ENCODE data around the gene LTBP1. TPM values are rescaled to one million over a fixed set of nuclear protein-coding genes. Genes with fewer than 3 reads are reported as not detected.

The LTBP1 gene
- total RNA-seq, 5 donors from 2014 or later (not counting 1 experiment from before 2014, with no cell fraction given), result 0.16 to 0.76 (median 0.43) TPM

GRCh38 chr2:33378556-33379210 is 431.9 kb downstream of the LTBP1 start:
- H3K9me3 Mint-ChIP-seq, result no peaks in the 10 kb centered on the region
- ChIA-PET POLR2A (no interaction called here), CTCF (interaction anchor here (0.6 to 1.2 kb wide), 4 partner anchors 13 to 1061 kb away, joined by 3 to 11 read pairs (median 4); no protein-coding TSS in a partner anchor)
- H3K4me3 ChIP-seq (ENCODE audit: control insufficient read depth in 1 of 2, extremely low read depth in 1 of 2, low read length in 1 of 2), result no peak overlapping the region
- no peaks in the 10 kb centered on the region for H3K9me3 ChIP-seq
- no peak overlapping the region for H3K27ac ChIP-seq (ENCODE audit: low read length)
- no peak for DNase-seq
- no peaks in the 10 kb centered on the region for H3K36me3 ChIP-seq (ENCODE audit: control insufficient read depth in 2 of 2, extremely low read depth in 1 of 2, insufficient read depth in 1 of 2, low read length in 1 of 2)
- no peak for ATAC-seq (replicated peaks in 1 of 4)
- no peak overlapping the region for H3K27ac Mint-ChIP-seq
- 100% methylated on average over 2 of the region's 4 CpGs for WGBS (ENCODE audit: insufficient coverage)
- H3K4me1 Mint-ChIP-seq, result peaks cover 0 to 5% (median 0%) of the 10 kb centered on the region in 3 donors
- H3K4me3 Mint-ChIP-seq, result no peak overlapping the region
- peaks cover 0 to 4% of the 10 kb centered on the region in 2 experiments for H3K27me3 ChIP-seq (replicated peaks in 1 of 2; ENCODE audit: control insufficient read depth in 2 of 2, extremely low read depth in 1 of 2, insufficient read depth in 2 of 2, low read length in 1 of 2)
- H3K27me3 Mint-ChIP-seq, result peaks cover 0 to 3% of the 10 kb centered on the region in 2 donors
- H3K4me1 ChIP-seq (ENCODE audit: control insufficient read depth in 1 of 2, extremely low read depth in 1 of 2, insufficient read depth in 2 of 2, low read length in 2 of 2), result no peaks in the 10 kb centered on the region
- H3K36me3 Mint-ChIP-seq, result no peaks in the 10 kb centered on the region

GRCh38 chr2:33380001-33380609 is 433.4 kb downstream of the LTBP1 start:
- H3K27ac ChIP-seq (ENCODE audit: low read length), result no peak overlapping the region
- H3K27me3 ChIP-seq (replicated peaks in 1 of 2; ENCODE audit: control insufficient read depth in 2 of 2, extremely low read depth in 1 of 2, insufficient read depth in 2 of 2, low read length in 1 of 2), result peaks cover 0 to 4% of the 10 kb centered on the region in 2 experiments
- Mint-ChIP-seq H3K4me1 (peaks cover 0 to 5% (median 0%) of the 10 kb centered on the region in 3 donors), H3K27me3 (peaks cover 0 to 3% of the 10 kb centered on the region in 2 donors), H3K4me3 (no peak overlapping the region), H3K9me3 (no peaks in the 10 kb centered on the region), H3K27ac (no peak overlapping the region), H3K36me3 (no peaks in the 10 kb centered on the region)
- H3K9me3 ChIP-seq, result no peaks in the 10 kb centered on the region
- ChIA-PET POLR2A (no interaction called here), CTCF (interaction anchor here in 1 of 2 donors (0.5 to 0.6 kb wide), 2 partner anchors 15 to 770 kb away, joined by 4 read pairs; no protein-coding TSS in a partner anchor)
- H3K4me1 ChIP-seq (ENCODE audit: control insufficient read depth in 1 of 2, extremely low read depth in 1 of 2, insufficient read depth in 2 of 2, low read length in 2 of 2), result no peaks in the 10 kb centered on the region
- ATAC-seq (replicated peaks in 1 of 4) (no peak), DNase-seq (peak in 1 of 35 experiments; percentile 4)
- H3K36me3 ChIP-seq (ENCODE audit: control insufficient read depth in 2 of 2, extremely low read depth in 1 of 2, insufficient read depth in 1 of 2, low read length in 1 of 2), result no peaks in the 10 kb centered on the region
- 83% methylated on average over 3 of the region's 8 CpGs for WGBS (ENCODE audit: insufficient coverage)
- H3K4me3 ChIP-seq (ENCODE audit: control insufficient read depth in 1 of 2, extremely low read depth in 1 of 2, low read length in 1 of 2), result no peak overlapping the region

- ATAC-seq (replicated peaks in 1 of 4), result no peak
Measured at GRCh38 chr2:33380719-33381118, 434.0 kb downstream of the LTBP1 start.

GRCh38 chr2:33381301-33381858 is 434.6 kb downstream of the LTBP1 start:
- H3K36me3 Mint-ChIP-seq, result no peaks in the 10 kb centered on the region
- CTCF ChIA-PET, result interaction anchor here in 1 of 2 donors (0.6 to 0.7 kb wide), 2 partner anchors 25 to 396 kb away, joined by 3 to 6 read pairs; no protein-coding TSS in a partner anchor
- ATAC-seq (replicated peaks in 1 of 4) (no peak), DNase-seq (no peak)
- H3K9me3 ChIP-seq, result no peaks in the 10 kb centered on the region
- H3K27me3 ChIP-seq (replicated peaks in 1 of 2; ENCODE audit: control insufficient read depth in 2 of 2, extremely low read depth in 1 of 2, insufficient read depth in 2 of 2, low read length in 1 of 2), result peaks cover 0 to 6% of the 10 kb centered on the region in 2 experiments
- peaks cover 0 to 5% (median 0%) of the 10 kb centered on the region in 3 donors for H3K4me1 Mint-ChIP-seq
- no peak overlapping the region for H3K4me3 Mint-ChIP-seq
- no peaks in the 10 kb centered on the region for H3K9me3 Mint-ChIP-seq
- WGBS (ENCODE audit: insufficient coverage), result 83% methylated on average over 1 of the region's 4 CpGs
- H3K4me1 ChIP-seq (ENCODE audit: control insufficient read depth in 1 of 2, extremely low read depth in 1 of 2, insufficient read depth in 2 of 2, low read length in 2 of 2), result no peaks in the 10 kb centered on the region
- H3K27ac ChIP-seq (ENCODE audit: low read length), result no peak overlapping the region
- no peak overlapping the region for H3K4me3 ChIP-seq (ENCODE audit: control insufficient read depth in 1 of 2, extremely low read depth in 1 of 2, low read length in 1 of 2)
- peaks cover 3 to 5% of the 10 kb centered on the region in 2 donors for H3K27me3 Mint-ChIP-seq
- no peaks in the 10 kb centered on the region for H3K36me3 ChIP-seq (ENCODE audit: control insufficient read depth in 2 of 2, extremely low read depth in 1 of 2, insufficient read depth in 1 of 2, low read length in 1 of 2)
- no peak overlapping the region for H3K27ac Mint-ChIP-seq
- POLR2A ChIA-PET, result no interaction called here

More at GRCh38 chr2:33380719-33381118, 434.0 kb downstream of the LTBP1 start:
- H3K4me3 Mint-ChIP-seq, result no peak overlapping the region
- no peaks in the 10 kb centered on the region for H3K36me3 Mint-ChIP-seq
- POLR2A ChIA-PET, result no interaction called here
- peaks cover under 1 to 3% of the 10 kb centered on the region in 2 donors for H3K27me3 Mint-ChIP-seq
- Histone ChIP-seq H3K27me3 (replicated peaks in 1 of 2; ENCODE audit: control insufficient read depth in 2 of 2, extremely low read depth in 1 of 2, insufficient read depth in 2 of 2, low read length in 1 of 2) (peaks cover 0 to 4% of the 10 kb centered on the region in 2 experiments), H3K4me1 (ENCODE audit: control insufficient read depth in 1 of 2, extremely low read depth in 1 of 2, insufficient read depth in 2 of 2, low read length in 2 of 2) (no peaks in the 10 kb centered on the region), H3K4me3 (ENCODE audit: control insufficient read depth in 1 of 2, extremely low read depth in 1 of 2, low read length in 1 of 2) (no peak overlapping the region), H3K36me3 (ENCODE audit: control insufficient read depth in 2 of 2, extremely low read depth in 1 of 2, insufficient read depth in 1 of 2, low read length in 1 of 2) (no peaks in the 10 kb centered on the region), H3K9me3 (no peaks in the 10 kb centered on the region), H3K27ac (ENCODE audit: low read length) (no peak overlapping the region)
- CTCF ChIA-PET, result interaction anchor here in 1 of 2 donors (0.6 kb wide), 1 partner anchor 770 kb away, joined by 4 read pairs; no protein-coding TSS in a partner anchor
- WGBS (ENCODE audit: insufficient coverage), result no CpG with 5 or more reads among the region's 2 CpGs
- no peak overlapping the region for H3K27ac Mint-ChIP-seq
- no peak for DNase-seq
- H3K4me1 Mint-ChIP-seq, result peaks cover 0 to 5% (median 0%) of the 10 kb centered on the region in 3 donors
- no peaks in the 10 kb centered on the region for H3K9me3 Mint-ChIP-seq

GRCh38 chr2:33383855-33384598 is 437.3 kb downstream of the LTBP1 start:
- H3K27me3 ChIP-seq (replicated peaks in 1 of 2; ENCODE audit: control insufficient read depth in 2 of 2, extremely low read depth in 1 of 2, insufficient read depth in 2 of 2, low read length in 1 of 2), result peaks cover 0 to 6% of the 10 kb centered on the region in 2 experiments
- DNase-seq (no peak), ATAC-seq (replicated peaks in 1 of 4) (no peak)
- POLR2A ChIA-PET, result no interaction called here
- Mint-ChIP-seq H3K36me3 (no peaks in the 10 kb centered on the region), H3K9me3 (no peaks in the 10 kb centered on the region), H3K27ac (no peak overlapping the region), H3K4me1 (peaks cover 0 to 5% (median 0%) of the 10 kb centered on the region in 3 donors), H3K4me3 (no peak overlapping the region), H3K27me3 (peaks cover 5 to 7% of the 10 kb centered on the region in 2 donors)
- no peaks in the 10 kb centered on the region for H3K9me3 ChIP-seq
- CTCF ChIA-PET, result no interaction called here
- H3K4me3 ChIP-seq (ENCODE audit: control insufficient read depth in 1 of 2, extremely low read depth in 1 of 2, low read length in 1 of 2), result no peak overlapping the region
- no peaks in the 10 kb centered on the region for H3K36me3 ChIP-seq (ENCODE audit: control insufficient read depth in 2 of 2, extremely low read depth in 1 of 2, insufficient read depth in 1 of 2, low read length in 1 of 2)
- WGBS (ENCODE audit: insufficient coverage), result 73% methylated on average over 6 of the region's 8 CpGs
- H3K4me1 ChIP-seq (ENCODE audit: control insufficient read depth in 1 of 2, extremely low read depth in 1 of 2, insufficient read depth in 2 of 2, low read length in 2 of 2), result no peaks in the 10 kb centered on the region
- no peak overlapping the region for H3K27ac ChIP-seq (ENCODE audit: low read length)

DNA sequence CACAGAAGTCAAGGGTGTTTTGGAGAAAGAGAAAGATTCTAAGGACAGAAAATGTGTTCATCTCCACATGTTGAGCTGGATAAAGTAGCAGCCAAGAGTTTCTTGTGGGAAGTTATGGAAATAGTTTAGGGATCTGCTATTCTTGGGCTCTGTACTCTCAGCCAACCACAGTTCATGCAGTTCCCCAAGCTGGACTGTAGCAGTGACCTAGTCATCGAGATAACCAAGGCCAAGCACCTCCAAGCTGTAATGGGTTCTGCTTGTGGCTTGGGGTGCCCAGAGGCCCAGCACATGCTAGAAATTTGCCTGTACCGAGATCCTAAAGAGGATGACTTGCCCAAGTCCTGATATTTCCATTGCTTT is 437.8 kb downstream of the LTBP1 start:
- no peaks in the 10 kb centered on the region for H3K36me3 ChIP-seq (ENCODE audit: control insufficient read depth in 2 of 2, extremely low read depth in 1 of 2, insufficient read depth in 1 of 2, low read length in 1 of 2)
- Mint-ChIP-seq H3K9me3 (no peaks in the 10 kb centered on the region), H3K27me3 (peaks cover 5 to 7% of the 10 kb centered on the region in 2 donors), H3K36me3 (no peaks in the 10 kb centered on the region), H3K4me3 (no peak overlapping the region), H3K4me1 (peaks cover 0 to 5% (median 0%) of the 10 kb centered on the region in 3 donors), H3K27ac (no peak overlapping the region)
- ATAC-seq (replicated peaks in 1 of 4), result no peak
- H3K27ac ChIP-seq (ENCODE audit: low read length), result no peak overlapping the region
- H3K4me1 ChIP-seq (ENCODE audit: control insufficient read depth in 1 of 2, extremely low read depth in 1 of 2, insufficient read depth in 2 of 2, low read length in 2 of 2), result no peaks in the 10 kb centered on the region
- no peak overlapping the region for H3K4me3 ChIP-seq (ENCODE audit: control insufficient read depth in 1 of 2, extremely low read depth in 1 of 2, low read length in 1 of 2)
- DNase-seq, result no peak
- WGBS (ENCODE audit: insufficient coverage), result 100% methylated on average over 1 of the region's 2 CpGs
- POLR2A ChIA-PET, result no interaction called here
- peaks cover 0 to 6% of the 10 kb centered on the region in 2 experiments for H3K27me3 ChIP-seq (replicated peaks in 1 of 2; ENCODE audit: control insufficient read depth in 2 of 2, extremely low read depth in 1 of 2, insufficient read depth in 2 of 2, low read length in 1 of 2)
- CTCF ChIA-PET, result interaction anchor here in 1 of 2 donors (0.5 kb wide), 1 partner anchor 665 kb away, joined by 4 read pairs; no protein-coding TSS in a partner anchor
- H3K9me3 ChIP-seq, result no peaks in the 10 kb centered on the region

Measured in T-cell (primary cell).